PC-3 (cell line): Measurements from ENCODE around the gene E2F8.

Experiments
- CTCF ChIP-seq: fragments of 300-600 bp; sonication (generic); conservative IDR thresholded peaks from 2 replicates; pipeline ENCODE4 v1.5.1; 2017; ENCODE audit warnings: antibody characterized with exemption, low read depth, mild to moderate bottlenecking, low read length
- EZH2phosphoT487 ChIP-seq: fragments of 300-600 bp; sonication (generic); IDR thresholded peaks from 2 replicates; pipeline ENCODE4 v1.6.1; 2018; ENCODE audit warnings: mild to moderate bottlenecking, antibody characterized with exemption, low read length, borderline replicate concordance

- no peak for TF ChIP-seq EZH2phosphoT487
- no peak for TF ChIP-seq CTCF
These were observed 41.0 kb downstream of the E2F8 start for GRCh38 chr11:19199771-19200170.
